H1 (cell line): Measurements from ENCODE around the gene HTD2. TPM values are rescaled to one million over a fixed set of nuclear protein-coding genes. Genes with fewer than 3 reads are reported as not detected.

Experiments used
- CTCF ChIA-PET: fragments of 300-600 bp; sonication (Branson Sonifier 250); formaldehyde crosslinking; loops from one replicate; lab custom pipeline; 2021; ENCODE audit not compliant: partially characterized antibody; lab: Charles Lee
- POLR2A ChIA-PET: fragments of 300-600 bp; sonication (Branson Sonifier 250); formaldehyde crosslinking; loops from one replicate; lab custom pipeline; 2021; ENCODE audit warnings: inconsistent platforms; ENCODE audit not compliant: partially characterized antibody; lab: Charles Lee
- DNase-seq, 2 experiments: peaks; one replicate each; pipeline versions ENCODE4 v3.0.0 to v3.0.0-alpha.2; 2010 to 2022; ENCODE audit warnings: low spot score in 2 of 2, low read depth in 1 of 2, mixed read lengths in 1 of 2
- FAIRE-seq: peaks from 2 replicates; lab custom pipeline; 2011; peaks lifted over from hg19 to GRCh38; lab: Jason Lieb, UNC
- H2AFZ ChIP-seq: 2 replicates; pipeline ENCODE4 v1.8.1; 2012; ENCODE audit warnings: low read length, inconsistent platforms
- H2AK5ac ChIP-seq: 2 replicates; pipeline ENCODE4 v1.6.1; 2013; ENCODE audit warnings: low read depth, low read length
- H2BK120ac ChIP-seq: replicated peaks from 2 replicates; pipeline ENCODE3; 2013; ENCODE audit warnings: low read depth, low read length, inconsistent platforms
- H2BK12ac ChIP-seq: 2 replicates; pipeline ENCODE4 v1.6.1; 2013; ENCODE audit warnings: low read depth, low read length
- H2BK15ac ChIP-seq: 2 replicates; pipeline ENCODE4 v1.6.1; 2013; ENCODE audit warnings: low read length
- H2BK20ac ChIP-seq: 2 replicates; pipeline ENCODE4 v1.6.1; 2013; ENCODE audit warnings: low read length
- H2BK5ac ChIP-seq: 2 replicates; pipeline ENCODE4 v1.6.1; 2013; ENCODE audit warnings: low read depth, low read length
- H3K14ac ChIP-seq: 2 replicates; pipeline ENCODE4 v1.6.1; 2013; ENCODE audit warnings: inconsistent platforms; ENCODE audit not compliant: insufficient read length
- H3K18ac ChIP-seq: 2 replicates; pipeline ENCODE4 v1.6.1; 2013; ENCODE audit warnings: low read length; ENCODE audit errors: extremely low read depth
- H3K23ac ChIP-seq: 2 replicates; pipeline ENCODE4 v1.6.1; 2013; ENCODE audit warnings: inconsistent platforms; ENCODE audit not compliant: insufficient read length
- H3K23me2 ChIP-seq: 2 replicates; pipeline ENCODE4 v1.6.1; 2013; ENCODE audit warnings: low read depth, low read length
- H3K27ac ChIP-seq: 2 replicates; pipeline ENCODE4 v1.6.1; 2011; ENCODE audit warnings: low read depth, low read length, inconsistent platforms
- H3K27me3 ChIP-seq, 4 experiments: replicated peaks in 1 of 4; 1 replicate in 1 of 4; 2 replicates in 3 of 4; pipeline versions ENCODE4 v1.6.1 to v1.8.1; 2011 to 2013; ENCODE audit warnings: low read length in 3 of 4, mild to moderate bottlenecking in 3 of 4, inconsistent platforms in 2 of 4, mixed read lengths in 2 of 4, moderate library complexity in 1 of 4; ENCODE audit not compliant: control insufficient read depth in 3 of 4, insufficient read depth in 3 of 4; ENCODE audit errors: extremely low read depth in 1 of 4
- H3K36me3 ChIP-seq, 4 experiments: 2 replicates each; pipeline versions ENCODE4 v1.6.1 to v1.8.1; 2011 to 2013; ENCODE audit warnings: mild to moderate bottlenecking in 4 of 4, low read length in 3 of 4, moderate library complexity in 2 of 4, control low read depth in 1 of 4, inconsistent platforms in 1 of 4; ENCODE audit not compliant: insufficient read depth in 4 of 4, control insufficient read depth in 2 of 4
- H3K4ac ChIP-seq: replicated peaks from 2 replicates; pipeline ENCODE3; 2013; ENCODE audit warnings: low read length, low read depth, mixed read lengths, inconsistent platforms; ENCODE audit not compliant: insufficient read length
- H3K4me1 ChIP-seq, 4 experiments: replicated peaks in 1 of 4; 1 replicate in 1 of 4; 2 replicates in 3 of 4; pipeline versions ENCODE4 v1.6.1 to v1.8.1; 2011 to 2013; ENCODE audit warnings: low read length in 3 of 4, inconsistent platforms in 2 of 4, mixed read lengths in 1 of 4; ENCODE audit not compliant: insufficient read depth in 4 of 4, control insufficient read depth in 3 of 4
- H3K4me2 ChIP-seq, 2 experiments: 2 replicates each; pipeline versions ENCODE4 v1.6.1 to v1.8.1; 2011 to 2013; ENCODE audit warnings: low read depth in 2 of 2, low read length in 2 of 2, control low read depth in 1 of 2, inconsistent platforms in 1 of 2, mild to moderate bottlenecking in 1 of 2; ENCODE audit not compliant: insufficient read depth in 1 of 2
- H3K4me3 ChIP-seq, 4 experiments: fragments of 200-600, 300-600 bp in 1 of 4; sonication (generic), shearing (Covaris generic), sonication (Bioruptor Twin) in 1 of 4; 2 replicates each; pipeline versions ENCODE4 v1.5.1 to v1.8.1; 2011 to 2016; ENCODE audit warnings: low read length in 4 of 4, low read depth in 3 of 4, control low read depth in 2 of 4, inconsistent platforms in 2 of 4, mild to moderate bottlenecking in 2 of 4, mixed read lengths in 1 of 4, moderate library complexity in 1 of 4; ENCODE audit not compliant: insufficient read depth in 2 of 4; ENCODE audit errors: extremely low read depth in 1 of 4
- H3K56ac ChIP-seq: replicated peaks from 2 replicates; pipeline ENCODE3; 2013; ENCODE audit warnings: low read depth, mild to moderate bottlenecking, mixed read lengths, low read length, inconsistent platforms; ENCODE audit not compliant: insufficient read length
- H3K79me1 ChIP-seq: 2 replicates; pipeline ENCODE4 v1.6.1; 2013; ENCODE audit warnings: low read depth, low read length, control low read depth
- H3K79me2 ChIP-seq, 2 experiments: 2 replicates each; pipeline versions ENCODE4 v1.6.1 to v1.8.1; 2012 to 2013; ENCODE audit warnings: low read length in 2 of 2, mild to moderate bottlenecking in 2 of 2, inconsistent platforms in 1 of 2; ENCODE audit not compliant: insufficient read depth in 2 of 2, control insufficient read depth in 1 of 2
- H3K9ac ChIP-seq, 4 experiments: replicated peaks in 1 of 4; 1 replicate in 1 of 4; 2 replicates in 3 of 4; pipeline versions ENCODE4 v1.6.1 to v1.8.1; 2011 to 2013; ENCODE audit warnings: low read depth in 3 of 4, low read length in 3 of 4, control low read depth in 2 of 4, mild to moderate bottlenecking in 2 of 4, moderate library complexity in 2 of 4, inconsistent platforms in 1 of 4; ENCODE audit errors: extremely low read depth in 1 of 4
- H3K9me3 ChIP-seq, 2 experiments: 2 replicates each; pipeline versions ENCODE4 v1.6.1 to v1.8.1; 2012 to 2013; ENCODE audit warnings: mild to moderate bottlenecking in 2 of 2, moderate library complexity in 2 of 2, control low read depth in 1 of 2, inconsistent platforms in 1 of 2, low read depth in 1 of 2, low read length in 1 of 2, mixed read lengths in 1 of 2; ENCODE audit not compliant: insufficient read depth in 2 of 2
- H4K20me1 ChIP-seq, 2 experiments: replicated peaks in 1 of 2; 2 replicates each; pipeline versions ENCODE3 to v1.8.1; 2011 to 2013; ENCODE audit warnings: inconsistent platforms in 2 of 2, low read length in 2 of 2, mild to moderate bottlenecking in 1 of 2; ENCODE audit not compliant: insufficient read depth in 2 of 2, control insufficient read depth in 1 of 2
- H4K5ac ChIP-seq: 2 replicates; pipeline ENCODE4 v1.6.1; 2013; ENCODE audit warnings: low read length, low read depth, mixed read lengths, inconsistent platforms; ENCODE audit not compliant: insufficient read length
- H4K8ac ChIP-seq: 2 replicates; pipeline ENCODE4 v1.8.0; 2013; ENCODE audit warnings: mild to moderate bottlenecking, moderate library complexity, low read length, inconsistent platforms; ENCODE audit not compliant: insufficient read depth; ENCODE audit errors: extremely low read depth
- H4K91ac ChIP-seq: replicated peaks from 2 replicates; pipeline ENCODE3; 2013; ENCODE audit warnings: low read length, mixed read lengths, inconsistent platforms; ENCODE audit not compliant: insufficient read length
- BACH1 ChIP-seq: IDR thresholded peaks from 2 replicates; pipeline ENCODE4 v1.6.1; 2012; ENCODE audit warnings: low read length, improper control_type of control experiment
- CHD1 ChIP-seq: IDR thresholded peaks from 2 replicates; pipeline ENCODE4 v1.6.1; 2012; ENCODE audit warnings: low read depth, low read length, improper control_type of control experiment
- CTBP2 ChIP-seq: IDR thresholded peaks from 2 replicates; pipeline ENCODE4 v1.7.0; 2011; ENCODE audit warnings: borderline replicate concordance, mild to moderate bottlenecking, moderate library complexity, mixed read lengths, low read length; ENCODE audit not compliant: insufficient read depth, insufficient read length
- EP300 ChIP-seq, 2 experiments: IDR thresholded peaks; 1 replicate in 1 of 2; 2 replicates in 1 of 2; pipeline ENCODE4 v1.6.1; 2011 to 2012; ENCODE audit warnings: low read depth in 2 of 2, low read length in 2 of 2, mild to moderate bottlenecking in 2 of 2, borderline replicate concordance in 1 of 2, inconsistent platforms in 1 of 2, moderate library complexity in 1 of 2
- JUN ChIP-seq: IDR thresholded peaks from 2 replicates; pipeline ENCODE4 v1.6.1; 2011; ENCODE audit warnings: low read depth, mild to moderate bottlenecking, improper control_type of control experiment, low read length
- KDM5A ChIP-seq: fragments of 200-600 bp; IDR thresholded peaks from 2 replicates; pipeline ENCODE4 v1.7.1; 2012; ENCODE audit warnings: mild to moderate bottlenecking, low read length, inconsistent platforms, mixed read lengths
- NANOG ChIP-seq: IDR thresholded peaks from 2 replicates; pipeline ENCODE4 v1.6.1; 2011; ENCODE audit warnings: low read length, low read depth, mild to moderate bottlenecking, inconsistent platforms; ENCODE audit not compliant: insufficient read depth, poor library complexity, severe bottlenecking
- POLR2A ChIP-seq, 2 experiments: IDR thresholded peaks; 1 replicate in 1 of 2; 2 replicates in 1 of 2; pipeline ENCODE4 v1.6.1; 2011; ENCODE audit warnings: low read depth in 2 of 2, low read length in 2 of 2, mild to moderate bottlenecking in 2 of 2; ENCODE audit errors: control extremely low read depth in 1 of 2
- RXRA ChIP-seq: IDR thresholded peaks from 2 replicates; pipeline ENCODE4 v1.6.1; 2011; ENCODE audit warnings: low read depth, mild to moderate bottlenecking, low read length, moderate library complexity; ENCODE audit not compliant: insufficient read depth
- SAP30 ChIP-seq: fragments of 300-600 bp; sonication (generic); IDR thresholded peaks from 2 replicates; pipeline ENCODE4 v1.7.1; 2012; ENCODE audit warnings: low read length, moderate library complexity, mild to moderate bottlenecking, inconsistent platforms; ENCODE audit not compliant: insufficient read depth, insufficient replicate concordance
- SP1 ChIP-seq: IDR thresholded peaks from 2 replicates; pipeline ENCODE4 v1.6.1; 2011; ENCODE audit warnings: low read depth, low read length
- SP4 ChIP-seq: IDR thresholded peaks from 2 replicates; pipeline ENCODE4 v1.6.1; 2012; ENCODE audit warnings: low read length, inconsistent platforms
- TAF1 ChIP-seq: IDR thresholded peaks from 2 replicates; pipeline ENCODE4 v1.6.1; 2011; ENCODE audit warnings: mild to moderate bottlenecking, low read depth, low read length
- TCF12 ChIP-seq: IDR thresholded peaks from 2 replicates; pipeline ENCODE4 v1.6.1; 2011; ENCODE audit warnings: low read depth, mild to moderate bottlenecking, low read length
- TEAD4 ChIP-seq: IDR thresholded peaks from 2 replicates; pipeline ENCODE4 v1.6.1; 2012; ENCODE audit warnings: low read depth, low read length, inconsistent platforms, mixed read lengths
- YY1 ChIP-seq: IDR thresholded peaks from 2 replicates; pipeline ENCODE4 v1.6.1; 2011; ENCODE audit warnings: low read depth, mild to moderate bottlenecking, low read length
- WGBS, 2 experiments: shearing (Covaris generic) in 1 of 2; methylation state at CpG; one replicate each; pipeline versions ENCODE4 v1.1.6 to v1.1.7; 2013 to 2015; ENCODE audit warnings: low lambda C conversion rate in 2 of 2, mixed read lengths in 2 of 2, inconsistent platforms in 1 of 2, low coverage in 1 of 2, missing lambda C conversion rate in 1 of 2; ENCODE audit not compliant: insufficient replicate concordance in 2 of 2, insufficient coverage in 1 of 2, insufficient read length in 1 of 2; ENCODE audit errors: extremely low coverage in 1 of 2, missing lambda C conversion rate in 1 of 2; 5-methylcytosine and 5-hydroxymethylcytosine counted together
- polyA plus RNA-seq, 7 experiments: library from polyadenylated mRNA; depleted of rRNA in 3 of 7; stranded (reverse) in 5 of 7; unstranded in 2 of 7; fragments of >200 nt in 5 of 7; fragments of 200-250 nt in 2 of 7; gene quantifications; 1 replicate in 5 of 7; 2 replicates in 1 of 7; 4 replicates in 1 of 7; pipeline versions ENCODE4 v1.2.1 to v1.2.3, GENCODE V29; 2011 to 2013; ENCODE audit warnings: missing spikeins in 2 of 7, mixed read lengths in 2 of 7
- total RNA-seq: library from RNA; stranded (reverse); fragmentation: NEBNext Ultra II Directional; extraction: Animal tissue kit (Norgen Biotek cat#: 25700); gene quantifications from 2 replicates; pipeline ENCODE4 v1.2.1, GENCODE V29; 2021

The HTD2 gene
- total and polyA plus RNA-seq, 2 of the 8 experiments (the other 6 are each of a cell fraction or from before 2014, with no cell fraction given): 8.8 to 10.8 TPM

GRCh38 chr3:58366699-58367098 lies 60.4 kb downstream of the HTD2 start:
- Histone ChIP-seq H4K5ac (no peak overlapping the region), H3K36me3 (no peaks in the 10 kb centered on the region), H2BK20ac (no peak overlapping the region), H3K4me2 (no peak overlapping the region), H3K4me3 (no peak overlapping the region), H2BK12ac (no peak overlapping the region), H2AFZ (no peak overlapping the region), H3K4ac (no peak overlapping the region), H2BK120ac (no peak overlapping the region), H3K56ac (no peak overlapping the region), H4K91ac (no peak overlapping the region), H3K79me2 (no peaks in the 10 kb centered on the region), H3K18ac (no peak overlapping the region), H3K23ac (no peak overlapping the region), H3K4me1 (no peaks in the 10 kb centered on the region; a peak in 2 of 7 replicates), H3K14ac (no peak overlapping the region), H4K20me1 (no peaks in the 10 kb centered on the region), H3K9ac (no peak overlapping the region), H4K8ac (no peak overlapping the region), H3K27me3 (no peaks in the 10 kb centered on the region), H3K23me2 (no peaks in the 10 kb centered on the region), H2AK5ac (no peak overlapping the region), H3K79me1 (no peaks in the 10 kb centered on the region), H3K27ac (no peak overlapping the region), H2BK15ac (no peak overlapping the region), H3K9me3 (no peaks in the 10 kb centered on the region), H2BK5ac (no peak overlapping the region)
- FAIRE-seq (no peak), DNase-seq (no peak)
- POLR2A ChIA-PET: no interaction called here
- TF ChIP-seq YY1: no peak
- no peak for TF ChIP-seq BACH1
- no peak for TF ChIP-seq SP1
- TF ChIP-seq KDM5A: no peak
- TF ChIP-seq EP300 (IDR thresholded peaks at IDR 0.05; ENCODE audit: borderline replicate concordance in 1 of 2, low read depth in 2 of 2, low read length in 2 of 2): no peak
- TF ChIP-seq JUN: no peak
- no peak for TF ChIP-seq TEAD4
- no peak for TF ChIP-seq NANOG
- no peak for TF ChIP-seq CHD1
- no peak for TF ChIP-seq CTBP2
- no peak for TF ChIP-seq SP4
- no peak for TF ChIP-seq TCF12
- TF ChIP-seq TAF1: no peak
- TF ChIP-seq POLR2A (IDR thresholded peaks at IDR 0.05; ENCODE audit: control extremely low read depth in 1 of 2, low read depth in 2 of 2, low read length in 2 of 2): no peak
- no peak for TF ChIP-seq RXRA
- TF ChIP-seq SAP30: no peak
- 100% methylated on average over 1 of the region's 1 CpG; no CpG with 5 or more reads in 1 of the 2 experiments for WGBS, 2 experiments
- CTCF ChIA-PET: interaction anchor here (1.2 kb wide), 2 partner anchors 13 to 118 kb away, joined by 3 read pairs; no protein-coding TSS in a partner anchor
